ENCODE data around the gene KANSL1L.

- TF ChIP-seq EZH2 (IDR thresholded peaks at IDR 0.05; ENCODE audit: low read depth) (no peak), CTCF (conservative IDR thresholded peaks at IDR 0.05) (no peak)
These were observed 143.0 kb downstream of the KANSL1L start for GRCh38 chr2:210028178-210028577.

Data from PC-9 (cell line).